H1 (cell line): ENCODE data around the gene MYBPHL. TPM values are rescaled to one million over a fixed set of nuclear protein-coding genes. Genes with fewer than 3 reads are reported as not detected.
"Not testable (repeated sequence)": the region's sequence is repeated elsewhere in the genome, so short reads cannot be mapped to it uniquely, and the experiment has no call there.

Source experiments
- CTCF ChIA-PET: fragments of 300-600 bp; sonication (Branson Sonifier 250); formaldehyde crosslinking; loops from one replicate; lab custom pipeline; 2021; ENCODE audit not compliant: partially characterized antibody; lab: Charles Lee
- POLR2A ChIA-PET: fragments of 300-600 bp; sonication (Branson Sonifier 250); formaldehyde crosslinking; loops from one replicate; lab custom pipeline; 2021; ENCODE audit warnings: inconsistent platforms; ENCODE audit not compliant: partially characterized antibody; lab: Charles Lee
- DNase-seq, 2 experiments: peaks; one replicate each; pipeline versions ENCODE4 v3.0.0 to v3.0.0-alpha.2; 2010 to 2022; ENCODE audit warnings: low spot score in 2 of 2, low read depth in 1 of 2, mixed read lengths in 1 of 2
- FAIRE-seq: peaks from 2 replicates; lab custom pipeline; 2011; peaks lifted over from hg19 to GRCh38; lab: Jason Lieb, UNC
- H2AFZ ChIP-seq: 2 replicates; pipeline ENCODE4 v1.8.1; 2012; ENCODE audit warnings: low read length, inconsistent platforms
- H2AK5ac ChIP-seq: 2 replicates; pipeline ENCODE4 v1.6.1; 2013; ENCODE audit warnings: low read depth, low read length
- H2BK120ac ChIP-seq: replicated peaks from 2 replicates; pipeline ENCODE3; 2013; ENCODE audit warnings: low read depth, low read length, inconsistent platforms
- H2BK12ac ChIP-seq: 2 replicates; pipeline ENCODE4 v1.6.1; 2013; ENCODE audit warnings: low read depth, low read length
- H2BK15ac ChIP-seq: 2 replicates; pipeline ENCODE4 v1.6.1; 2013; ENCODE audit warnings: low read length
- H2BK20ac ChIP-seq: 2 replicates; pipeline ENCODE4 v1.6.1; 2013; ENCODE audit warnings: low read length
- H2BK5ac ChIP-seq: 2 replicates; pipeline ENCODE4 v1.6.1; 2013; ENCODE audit warnings: low read depth, low read length
- H3K14ac ChIP-seq: 2 replicates; pipeline ENCODE4 v1.6.1; 2013; ENCODE audit warnings: inconsistent platforms; ENCODE audit not compliant: insufficient read length
- H3K18ac ChIP-seq: 2 replicates; pipeline ENCODE4 v1.6.1; 2013; ENCODE audit warnings: low read length; ENCODE audit errors: extremely low read depth
- H3K23ac ChIP-seq: 2 replicates; pipeline ENCODE4 v1.6.1; 2013; ENCODE audit warnings: inconsistent platforms; ENCODE audit not compliant: insufficient read length
- H3K23me2 ChIP-seq: 2 replicates; pipeline ENCODE4 v1.6.1; 2013; ENCODE audit warnings: low read depth, low read length
- H3K27ac ChIP-seq: 2 replicates; pipeline ENCODE4 v1.6.1; 2011; ENCODE audit warnings: low read depth, low read length, inconsistent platforms
- H3K27me3 ChIP-seq, 4 experiments: replicated peaks in 1 of 4; 1 replicate in 1 of 4; 2 replicates in 3 of 4; pipeline versions ENCODE4 v1.6.1 to v1.8.1; 2011 to 2013; ENCODE audit warnings: low read length in 3 of 4, mild to moderate bottlenecking in 3 of 4, inconsistent platforms in 2 of 4, mixed read lengths in 2 of 4, moderate library complexity in 1 of 4; ENCODE audit not compliant: control insufficient read depth in 3 of 4, insufficient read depth in 3 of 4; ENCODE audit errors: extremely low read depth in 1 of 4
- H3K36me3 ChIP-seq, 4 experiments: 2 replicates each; pipeline versions ENCODE4 v1.6.1 to v1.8.1; 2011 to 2013; ENCODE audit warnings: mild to moderate bottlenecking in 4 of 4, low read length in 3 of 4, moderate library complexity in 2 of 4, control low read depth in 1 of 4, inconsistent platforms in 1 of 4; ENCODE audit not compliant: insufficient read depth in 4 of 4, control insufficient read depth in 2 of 4
- H3K4ac ChIP-seq: replicated peaks from 2 replicates; pipeline ENCODE3; 2013; ENCODE audit warnings: low read length, low read depth, mixed read lengths, inconsistent platforms; ENCODE audit not compliant: insufficient read length
- H3K4me1 ChIP-seq, 4 experiments: replicated peaks in 1 of 4; 1 replicate in 1 of 4; 2 replicates in 3 of 4; pipeline versions ENCODE4 v1.6.1 to v1.8.1; 2011 to 2013; ENCODE audit warnings: low read length in 3 of 4, inconsistent platforms in 2 of 4, mixed read lengths in 1 of 4; ENCODE audit not compliant: insufficient read depth in 4 of 4, control insufficient read depth in 3 of 4
- H3K4me2 ChIP-seq, 2 experiments: 2 replicates each; pipeline versions ENCODE4 v1.6.1 to v1.8.1; 2011 to 2013; ENCODE audit warnings: low read depth in 2 of 2, low read length in 2 of 2, control low read depth in 1 of 2, inconsistent platforms in 1 of 2, mild to moderate bottlenecking in 1 of 2; ENCODE audit not compliant: insufficient read depth in 1 of 2
- H3K4me3 ChIP-seq, 4 experiments: fragments of 200-600, 300-600 bp in 1 of 4; sonication (generic), shearing (Covaris generic), sonication (Bioruptor Twin) in 1 of 4; 2 replicates each; pipeline versions ENCODE4 v1.5.1 to v1.8.1; 2011 to 2016; ENCODE audit warnings: low read length in 4 of 4, low read depth in 3 of 4, control low read depth in 2 of 4, inconsistent platforms in 2 of 4, mild to moderate bottlenecking in 2 of 4, mixed read lengths in 1 of 4, moderate library complexity in 1 of 4; ENCODE audit not compliant: insufficient read depth in 2 of 4; ENCODE audit errors: extremely low read depth in 1 of 4
- H3K56ac ChIP-seq: replicated peaks from 2 replicates; pipeline ENCODE3; 2013; ENCODE audit warnings: low read depth, mild to moderate bottlenecking, mixed read lengths, low read length, inconsistent platforms; ENCODE audit not compliant: insufficient read length
- H3K79me1 ChIP-seq: 2 replicates; pipeline ENCODE4 v1.6.1; 2013; ENCODE audit warnings: low read depth, low read length, control low read depth
- H3K79me2 ChIP-seq, 2 experiments: 2 replicates each; pipeline versions ENCODE4 v1.6.1 to v1.8.1; 2012 to 2013; ENCODE audit warnings: low read length in 2 of 2, mild to moderate bottlenecking in 2 of 2, inconsistent platforms in 1 of 2; ENCODE audit not compliant: insufficient read depth in 2 of 2, control insufficient read depth in 1 of 2
- H3K9ac ChIP-seq, 4 experiments: replicated peaks in 1 of 4; 1 replicate in 1 of 4; 2 replicates in 3 of 4; pipeline versions ENCODE4 v1.6.1 to v1.8.1; 2011 to 2013; ENCODE audit warnings: low read depth in 3 of 4, low read length in 3 of 4, control low read depth in 2 of 4, mild to moderate bottlenecking in 2 of 4, moderate library complexity in 2 of 4, inconsistent platforms in 1 of 4; ENCODE audit errors: extremely low read depth in 1 of 4
- H3K9me3 ChIP-seq, 2 experiments: 2 replicates each; pipeline versions ENCODE4 v1.6.1 to v1.8.1; 2012 to 2013; ENCODE audit warnings: mild to moderate bottlenecking in 2 of 2, moderate library complexity in 2 of 2, control low read depth in 1 of 2, inconsistent platforms in 1 of 2, low read depth in 1 of 2, low read length in 1 of 2, mixed read lengths in 1 of 2; ENCODE audit not compliant: insufficient read depth in 2 of 2
- H4K20me1 ChIP-seq, 2 experiments: replicated peaks in 1 of 2; 2 replicates each; pipeline versions ENCODE3 to v1.8.1; 2011 to 2013; ENCODE audit warnings: inconsistent platforms in 2 of 2, low read length in 2 of 2, mild to moderate bottlenecking in 1 of 2; ENCODE audit not compliant: insufficient read depth in 2 of 2, control insufficient read depth in 1 of 2
- H4K5ac ChIP-seq: 2 replicates; pipeline ENCODE4 v1.6.1; 2013; ENCODE audit warnings: low read length, low read depth, mixed read lengths, inconsistent platforms; ENCODE audit not compliant: insufficient read length
- H4K8ac ChIP-seq: 2 replicates; pipeline ENCODE4 v1.8.0; 2013; ENCODE audit warnings: mild to moderate bottlenecking, moderate library complexity, low read length, inconsistent platforms; ENCODE audit not compliant: insufficient read depth; ENCODE audit errors: extremely low read depth
- H4K91ac ChIP-seq: replicated peaks from 2 replicates; pipeline ENCODE3; 2013; ENCODE audit warnings: low read length, mixed read lengths, inconsistent platforms; ENCODE audit not compliant: insufficient read length
- WGBS, 2 experiments: shearing (Covaris generic) in 1 of 2; methylation state at CpG; one replicate each; pipeline versions ENCODE4 v1.1.6 to v1.1.7; 2013 to 2015; ENCODE audit warnings: low lambda C conversion rate in 2 of 2, mixed read lengths in 2 of 2, inconsistent platforms in 1 of 2, low coverage in 1 of 2, missing lambda C conversion rate in 1 of 2; ENCODE audit not compliant: insufficient replicate concordance in 2 of 2, insufficient coverage in 1 of 2, insufficient read length in 1 of 2; ENCODE audit errors: extremely low coverage in 1 of 2, missing lambda C conversion rate in 1 of 2; 5-methylcytosine and 5-hydroxymethylcytosine counted together
- polyA plus RNA-seq, 7 experiments: library from polyadenylated mRNA; depleted of rRNA in 3 of 7; stranded (reverse) in 5 of 7; unstranded in 2 of 7; fragments of >200 nt in 5 of 7; fragments of 200-250 nt in 2 of 7; gene quantifications; 1 replicate in 5 of 7; 2 replicates in 1 of 7; 4 replicates in 1 of 7; pipeline versions ENCODE4 v1.2.1 to v1.2.3, GENCODE V29; 2011 to 2013; ENCODE audit warnings: missing spikeins in 2 of 7, mixed read lengths in 2 of 7
- total RNA-seq: library from RNA; stranded (reverse); fragmentation: NEBNext Ultra II Directional; extraction: Animal tissue kit (Norgen Biotek cat#: 25700); gene quantifications from 2 replicates; pipeline ENCODE4 v1.2.1, GENCODE V29; 2021

Gene MYBPHL
- total and polyA plus RNA-seq, 2 of the 8 experiments (the other 6 are each of a cell fraction or from before 2014, with no cell fraction given), result 0.24 to 0.30 TPM

DNA sequence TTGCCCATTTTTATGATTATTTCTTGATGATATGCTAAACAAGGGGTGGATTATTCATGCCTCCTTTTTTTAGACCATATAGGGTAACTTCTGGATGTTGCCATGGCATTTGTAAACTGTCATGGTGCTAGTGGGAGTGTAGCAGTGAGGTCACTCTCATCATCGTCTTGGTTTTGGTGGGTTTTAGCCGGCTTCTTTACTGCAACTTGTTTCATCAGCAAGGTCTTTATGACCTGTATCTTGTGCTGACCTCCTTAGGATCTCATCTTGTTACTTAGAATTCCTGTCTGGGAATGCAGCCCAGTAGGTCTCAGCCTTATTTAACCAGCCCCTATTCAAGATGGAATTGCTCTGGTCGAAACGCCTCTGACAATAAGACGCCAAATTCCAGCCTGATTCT is 20.0 kb downstream of the MYBPHL start:
- H3K79me2 ChIP-seq, H3K79me1 ChIP-seq, H4K8ac ChIP-seq, H4K91ac ChIP-seq, H3K36me3 ChIP-seq, H2AK5ac ChIP-seq, H2BK5ac ChIP-seq, POLR2A ChIA-PET, H3K4me2 ChIP-seq, H3K9me3 ChIP-seq, H3K4me3 ChIP-seq, H2BK15ac ChIP-seq, H3K14ac ChIP-seq, H2BK20ac ChIP-seq, H3K56ac ChIP-seq, H3K27ac ChIP-seq, H2BK120ac ChIP-seq, H3K9ac ChIP-seq, H2BK12ac ChIP-seq, H3K23ac ChIP-seq, H4K20me1 ChIP-seq, H3K4ac ChIP-seq, H3K27me3 ChIP-seq, H4K5ac ChIP-seq, FAIRE-seq, H2AFZ ChIP-seq, H3K18ac ChIP-seq, DNase-seq: not testable (repeated sequence)
- Histone ChIP-seq H3K4me1 (peaks cover 6 to 10% (median 7%) of the 10 kb centered on the region in 4 experiments), H3K23me2 (peaks cover 12% of the 10 kb centered on the region)
- CTCF ChIA-PET, result interaction anchor here (0.7 kb wide), 1 partner anchor 93 kb away, joined by 3 read pairs; no protein-coding TSS in a partner anchor
- WGBS, 2 experiments, result 94% methylated on average over 5 of the region's 5 CpGs; no CpG with 5 or more reads in 1 of the 2 experiments
